Hair follicular keratinocyte (primary cell): ENCODE data around the gene IARS1. TPM values are rescaled to one million over a fixed set of nuclear protein-coding genes. Genes with fewer than 3 reads are reported as not detected.

Experiments
- total RNA-seq: library from RNA; depleted of rRNA; stranded (reverse); fragments of >200 nt; gene quantifications from 2 replicates; pipeline ENCODE4 v1.2.3, GENCODE V29; 2015

Gene IARS1
- 162 and 224 TPM in 2 replicates for total RNA-seq

DNA sequence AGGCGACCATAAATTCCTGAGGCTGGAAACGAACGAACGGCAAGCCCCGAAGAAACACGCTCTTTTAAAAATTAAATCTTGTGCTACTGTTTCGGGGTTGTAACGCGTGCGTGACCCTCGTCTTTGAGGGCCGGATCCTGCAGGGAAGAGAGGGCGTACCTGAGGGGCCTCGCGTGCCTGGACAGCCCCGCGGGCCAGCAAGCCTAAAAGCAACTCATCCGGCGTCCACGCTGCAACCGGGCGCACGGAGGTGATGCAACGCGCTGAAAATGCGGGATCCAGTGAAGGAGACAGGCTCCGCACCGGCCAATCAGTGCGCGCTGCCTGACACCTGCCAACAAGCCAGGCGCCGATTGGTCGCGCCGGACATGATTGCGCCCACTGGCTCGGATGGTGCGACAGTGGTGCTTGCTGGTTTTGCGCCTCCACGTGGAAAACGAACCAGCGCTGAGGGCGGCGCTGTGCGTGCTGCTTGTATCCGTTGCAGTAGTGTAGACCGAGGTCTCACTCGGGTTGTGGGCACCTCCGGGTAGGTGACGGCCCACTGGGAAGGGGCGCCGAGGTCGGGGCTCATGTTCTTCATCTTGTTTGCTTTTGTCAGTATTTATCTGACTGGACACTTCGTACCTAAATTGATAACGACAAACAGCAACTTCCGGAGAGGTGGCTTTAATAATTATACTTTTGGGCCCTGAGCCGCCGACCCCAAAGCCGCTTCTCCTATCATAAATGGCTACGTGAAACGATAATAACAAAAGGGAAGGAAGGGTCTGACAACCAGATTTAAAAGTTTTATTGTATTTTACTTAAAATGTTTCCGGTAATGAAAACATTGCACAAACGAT lies at the start of gene IARS1:
IARS1 (minus strand) TSS at position 246 of the 845 bp plus-strand sequence. CDS start 4,278 bp downstream, outside the sequence.

DNA sequence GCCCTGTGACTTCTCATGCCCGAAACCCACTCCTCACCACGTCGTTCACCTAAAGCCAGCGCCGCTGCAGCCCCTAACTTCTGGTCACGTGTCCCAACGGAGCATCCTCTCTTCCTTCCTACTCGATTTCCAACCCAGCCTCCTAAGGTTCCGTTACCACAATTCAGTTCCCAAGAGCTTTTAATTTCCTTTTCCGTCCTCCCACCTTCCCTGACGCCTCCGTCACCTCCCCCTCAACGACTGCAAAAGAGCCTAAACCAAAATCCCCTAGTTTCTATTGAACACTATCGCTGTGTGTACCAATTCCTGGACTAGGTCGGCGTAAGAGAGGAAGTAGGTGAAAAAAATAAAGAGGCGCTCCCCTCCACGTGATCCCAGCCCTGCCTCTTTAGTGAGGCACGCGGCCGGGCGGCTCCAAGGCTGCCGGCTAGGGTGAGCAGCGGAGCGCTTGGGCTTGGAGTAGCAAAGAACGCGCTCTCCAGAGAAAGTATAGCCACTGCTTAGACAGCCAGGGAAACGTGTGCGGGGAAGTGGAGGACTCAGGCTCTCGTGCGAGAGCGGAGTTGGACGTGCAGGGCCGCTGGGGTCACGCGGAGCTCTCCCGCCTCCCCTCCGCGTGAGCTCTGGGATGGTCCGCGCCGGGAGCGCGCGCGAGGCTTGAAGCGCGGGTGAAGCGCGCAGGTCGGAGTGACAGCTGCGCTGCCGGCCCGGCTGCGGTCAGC lies 31.9 kb upstream of the IARS1 start, which contains the start of the genes CENPP and NOL8:
CENPP (plus strand) TSS at position 685 of the 722 bp plus-strand sequence.
NOL8 (minus strand) TSS at position 82 of the 722 bp plus-strand sequence. CDS start 1,189 bp downstream, outside the sequence.

Other genes starting within 250 kb of the IARS1 start
- gene SPTLC1, start 178.3 kb downstream of the IARS1 start, total RNA-seq = 69.9 and 86.3 TPM in 2 replicates
- 20.6 and 22.7 TPM in 2 replicates for gene NOL8, start 31.7 kb upstream of the IARS1 start, total RNA-seq
- 3.9 and 8.6 TPM in 2 replicates for gene CENPP, start 32.3 kb upstream of the IARS1 start, total RNA-seq
- gene OGN, start 110.9 kb upstream of the IARS1 start, total RNA-seq = not detected in 2 replicates
- not detected in 2 replicates for gene OMD, start 130.8 kb upstream of the IARS1 start, total RNA-seq
- gene ASPN, start 188.8 kb upstream of the IARS1 start, total RNA-seq = 0.08 TPM in 1 of 2 replicates, not detected in the other
- 0.62 and 0.84 TPM in 2 replicates for gene ECM2, start 242.3 kb upstream of the IARS1 start, total RNA-seq